SK-N-SH (cell line): ENCODE measurements around the gene TAB3.

ENCODE experiments used
- CTCF ChIP-seq: fragments of 200-600 bp; sonication (generic); IDR thresholded peaks from 2 replicates; pipeline ENCODE4 v1.6.1; 2017; ENCODE audit warnings: antibody characterized with exemption, mild to moderate bottlenecking, moderate library complexity
- EZH2phosphoT487 ChIP-seq: fragments of 200-600 bp; sonication (generic); IDR thresholded peaks from 2 replicates; pipeline ENCODE4 v1.6.1; 2017; ENCODE audit warnings: low read depth, mixed run types, mild to moderate bottlenecking, antibody characterized with exemption, moderate library complexity, borderline replicate concordance
- GABPA ChIP-seq: IDR thresholded peaks from 2 replicates; pipeline ENCODE4 v1.4.0; 2012; ENCODE audit warnings: low read depth, mild to moderate bottlenecking
- MAX ChIP-seq: IDR thresholded peaks from 2 replicates; pipeline ENCODE4 v1.4.0; 2012; ENCODE audit warnings: low read depth
- MEF2A ChIP-seq: IDR thresholded peaks from 2 replicates; pipeline ENCODE4 v1.4.0; 2012; ENCODE audit warnings: low read depth, borderline replicate concordance
- MXI1 ChIP-seq: IDR thresholded peaks from 2 replicates; pipeline ENCODE4 v1.6.1; 2012; ENCODE audit warnings: mild to moderate bottlenecking, low read depth, low read length, improper control_type of control experiment
- SMC3 ChIP-seq: IDR thresholded peaks from 2 replicates; pipeline ENCODE4 v1.6.1; 2012; ENCODE audit warnings: low read depth, low read length, improper control_type of control experiment
- USF1 ChIP-seq: IDR thresholded peaks from 2 replicates; pipeline ENCODE4 v1.4.0; 2012; ENCODE audit warnings: low read depth, borderline replicate concordance
- USF2 ChIP-seq: fragments of 150-350 bp; IDR thresholded peaks from 2 replicates; pipeline ENCODE4 v1.6.1; 2017; ENCODE audit warnings: antibody characterized with exemption, low read length, low read depth, borderline replicate concordance

- TF ChIP-seq USF2 (no peak), CTCF (no peak), GABPA (no peak), EZH2phosphoT487 (no peak), USF1 (no peak), MEF2A (no peak), SMC3 (no peak), MAX (no peak), MXI1 (no peak)
Measured at GRCh38 chrX:30865612-30866011, 23.4 kb downstream of the TAB3 start.
